Smooth muscle cell of the brain vasculature (primary cell): ENCODE measurements around the gene SPTBN1.
"Not testable (repeated sequence)": the region's sequence is repeated elsewhere in the genome, so short reads cannot be mapped to it uniquely, and the experiment has no call there.

Experiments
- DNase-seq: peaks from one replicate; pipeline ENCODE4 v3.0.0-alpha.2; 2012; ENCODE audit warnings: low read depth, low spot score

The SPTBN1 gene

DNA sequence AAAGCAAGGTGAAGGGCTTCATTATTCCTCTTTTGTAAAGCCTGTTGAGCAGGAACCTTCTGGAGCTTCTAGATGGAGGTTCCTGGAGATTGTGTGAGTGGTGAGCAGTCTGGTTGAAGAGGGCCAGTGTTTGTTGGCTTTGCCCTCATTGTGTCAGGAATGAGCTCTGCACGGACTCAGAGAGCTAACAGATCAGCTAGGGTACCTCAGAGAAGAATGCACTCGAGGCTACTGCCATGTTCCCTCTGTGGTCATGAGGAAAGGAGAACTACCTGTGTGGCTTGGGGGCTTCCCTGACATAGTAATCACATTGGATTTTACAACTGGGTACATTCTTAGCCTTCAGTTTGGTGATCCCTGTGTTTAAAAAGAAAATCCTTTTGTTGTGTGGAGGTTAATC is 46.6 kb downstream of the SPTBN1 start:
- no peak for DNase-seq

DNA sequence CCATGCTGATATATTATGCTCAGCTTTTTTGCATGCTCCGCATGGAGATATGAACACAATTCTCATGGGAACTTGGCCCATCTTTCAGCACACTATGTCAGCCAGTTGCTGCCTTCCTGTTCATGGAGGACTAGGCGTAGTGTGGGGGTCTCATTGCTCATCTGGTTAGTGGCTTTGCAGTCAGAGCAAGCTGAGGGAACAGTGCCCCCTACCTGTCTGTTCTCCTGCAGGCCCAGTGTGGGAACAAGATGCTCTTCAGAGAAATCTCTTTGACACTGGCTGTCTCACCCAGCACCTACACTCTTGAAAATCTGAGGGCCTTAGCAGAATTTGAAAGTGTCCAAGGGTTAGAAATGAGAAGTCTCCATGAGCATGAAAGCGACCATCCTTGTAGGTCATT is 47.1 kb downstream of the SPTBN1 start:
- no peak for DNase-seq

DNA sequence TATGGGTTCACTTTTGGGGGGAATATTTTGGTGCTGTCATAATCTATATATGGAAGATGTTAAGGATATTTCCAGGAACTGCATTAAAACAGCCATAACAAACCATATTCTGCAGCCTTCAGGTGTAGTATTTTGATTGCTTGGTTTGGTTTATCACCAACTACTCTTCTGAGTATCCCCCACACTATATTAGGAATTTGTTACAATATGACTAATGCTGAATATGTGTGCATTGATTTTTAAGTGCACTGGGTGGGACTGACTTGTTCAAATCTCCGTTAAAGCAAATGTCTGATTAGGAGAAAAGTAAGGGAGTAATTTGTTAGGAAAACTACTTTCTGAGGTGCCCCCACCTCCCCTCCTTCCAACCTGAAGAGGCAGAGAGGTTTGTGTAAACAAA is 47.7 kb downstream of the SPTBN1 start:
- no peak for DNase-seq

DNA sequence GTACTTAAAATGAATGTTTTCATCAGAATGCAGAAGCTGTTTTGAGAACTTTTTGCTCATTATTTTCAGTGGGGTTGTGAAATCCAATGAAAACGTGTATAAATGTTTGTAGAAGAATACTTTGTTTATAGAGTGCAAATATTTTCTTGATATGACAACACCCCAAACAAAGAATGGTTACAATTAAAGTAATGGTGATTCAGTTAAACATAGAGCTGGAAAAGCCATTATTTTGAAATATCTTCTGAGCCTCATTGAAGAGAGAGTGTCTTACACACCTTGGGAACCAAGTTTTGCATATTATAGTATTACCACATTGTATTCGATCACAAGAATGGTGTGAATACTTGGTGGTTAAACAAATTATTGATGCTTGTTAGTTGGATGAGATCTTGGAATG is 48.7 kb downstream of the SPTBN1 start:
- DNase-seq: no peak

DNA sequence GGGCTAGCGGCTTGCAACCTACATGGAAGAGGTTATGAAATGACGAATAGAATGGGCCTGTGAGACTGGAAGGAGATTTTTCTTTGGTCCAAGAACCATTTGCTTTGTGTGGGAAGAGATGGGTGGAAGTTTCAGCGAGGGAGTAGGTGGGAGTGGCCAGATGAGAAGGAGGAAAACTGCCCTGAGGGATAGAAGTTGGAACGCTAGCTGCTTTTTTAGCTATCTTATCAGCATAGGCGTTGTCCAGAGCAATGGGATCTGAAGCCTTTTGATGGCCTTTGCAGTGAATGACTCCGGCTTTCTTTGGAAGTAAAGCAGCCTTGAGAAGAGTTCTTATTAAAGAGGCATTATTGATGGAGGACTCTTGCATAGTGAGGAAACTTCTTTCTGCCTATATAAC is 52.4 kb downstream of the SPTBN1 start:
- no peak for DNase-seq

DNA sequence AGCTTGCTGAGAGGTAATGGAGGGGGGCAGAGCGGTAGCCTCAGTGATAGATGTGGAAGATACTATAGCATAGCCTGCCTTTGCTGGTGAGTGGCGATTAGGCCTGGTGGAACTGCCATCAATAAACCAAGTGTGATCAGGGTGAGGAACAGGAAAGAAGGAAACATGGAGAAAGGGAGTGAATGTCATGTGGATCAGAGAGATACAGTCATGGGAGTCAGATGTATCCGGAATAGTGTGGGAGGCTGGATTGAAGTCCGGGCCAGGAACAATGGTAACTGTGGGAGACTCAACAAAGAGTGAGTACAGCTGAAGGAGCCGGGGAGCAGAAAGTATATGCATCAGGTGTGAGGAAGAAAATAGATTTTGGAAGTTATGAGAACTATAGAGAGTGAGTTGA is 52.9 kb downstream of the SPTBN1 start:
- DNase-seq: not testable (repeated sequence)

DNA sequence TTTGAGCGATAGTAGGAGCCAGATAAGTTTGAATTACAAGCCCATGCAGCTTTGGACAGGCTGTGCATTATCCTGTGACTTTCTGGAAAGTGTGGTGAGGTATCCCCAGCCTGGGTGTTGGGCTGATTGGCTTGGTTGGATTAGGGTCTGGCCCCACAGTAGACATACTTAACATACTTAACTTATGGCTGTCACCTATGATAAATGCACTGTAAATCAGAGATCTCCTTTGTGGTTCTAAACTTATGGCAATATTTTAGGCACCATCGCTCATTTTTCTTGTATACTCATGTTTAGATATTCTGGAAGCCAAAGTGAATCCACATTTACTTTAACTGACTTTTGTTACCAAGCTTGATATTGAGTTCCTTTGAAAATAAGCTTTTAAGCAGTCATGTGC is 54.8 kb downstream of the SPTBN1 start:
- DNase-seq: no peak

DNA sequence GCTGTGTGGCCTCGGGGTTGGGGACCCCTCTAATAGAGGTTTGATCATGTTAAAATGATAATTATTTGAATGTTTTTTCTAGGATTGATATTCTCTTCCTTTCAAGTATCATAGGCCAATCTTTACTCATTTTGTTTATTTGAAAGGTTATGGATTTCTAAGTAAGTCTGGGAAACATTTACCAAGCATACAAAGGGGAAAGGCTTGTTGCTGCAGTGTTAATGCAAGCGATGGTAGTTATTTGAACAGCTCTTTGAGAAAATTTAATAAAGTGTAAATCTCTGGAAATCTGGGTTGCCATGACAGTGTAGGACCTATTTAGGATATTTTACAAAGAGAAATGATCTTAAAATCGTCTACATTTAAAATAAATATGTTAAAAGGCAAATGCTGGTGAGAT is 56.1 kb downstream of the SPTBN1 start:
- DNase-seq: no peak

DNA sequence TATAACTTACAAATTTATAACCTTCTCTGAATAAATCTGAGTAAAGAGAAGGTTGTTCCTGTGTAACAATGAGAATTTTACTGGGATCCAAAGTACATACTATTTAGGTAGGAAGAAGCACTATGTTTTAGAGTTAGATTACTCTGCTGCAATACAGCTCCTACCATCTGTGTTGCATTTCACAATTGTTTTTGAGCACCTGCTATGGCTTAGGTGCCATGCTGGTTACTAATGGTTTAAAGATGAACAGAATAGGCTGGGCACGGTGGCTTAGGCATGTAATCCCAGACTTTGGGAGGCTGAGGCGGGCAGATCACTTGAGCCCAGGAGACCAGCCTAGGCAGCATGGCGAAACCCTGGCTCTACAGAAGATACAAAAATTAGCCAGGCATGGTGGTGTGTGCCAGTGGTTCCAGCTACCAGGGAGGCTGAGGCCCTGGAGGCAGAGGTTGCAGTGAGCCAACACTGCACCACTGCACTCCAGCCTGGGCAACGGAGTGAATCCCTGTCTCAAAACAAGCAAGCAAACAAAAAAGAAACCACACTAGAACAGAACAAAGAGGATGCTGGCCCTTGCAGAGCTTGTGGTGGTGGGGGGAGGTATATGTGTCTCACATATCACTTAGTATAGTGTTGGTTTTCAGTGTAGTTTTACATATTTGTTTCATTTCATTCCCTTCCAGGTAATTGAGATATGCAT is 56.7 kb downstream of the SPTBN1 start:
- no peak for DNase-seq

DNA sequence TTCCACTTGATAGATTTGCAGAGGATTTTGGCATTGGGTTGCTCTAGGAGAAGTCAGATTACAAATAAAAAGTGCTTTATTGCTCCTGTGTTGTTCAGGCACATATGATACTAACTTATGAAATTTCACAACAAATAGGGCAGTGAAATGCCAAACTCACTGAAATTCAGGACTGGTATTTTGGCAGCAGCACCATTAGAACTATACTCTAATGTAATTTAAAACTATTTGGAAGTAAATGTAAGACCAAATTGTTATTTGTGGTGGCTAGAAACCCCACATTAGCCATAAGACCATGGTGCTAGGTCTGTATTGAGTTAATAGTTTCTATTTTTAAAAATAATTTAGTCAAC is 57.2 kb downstream of the SPTBN1 start:
- DNase-seq: no peak

DNA sequence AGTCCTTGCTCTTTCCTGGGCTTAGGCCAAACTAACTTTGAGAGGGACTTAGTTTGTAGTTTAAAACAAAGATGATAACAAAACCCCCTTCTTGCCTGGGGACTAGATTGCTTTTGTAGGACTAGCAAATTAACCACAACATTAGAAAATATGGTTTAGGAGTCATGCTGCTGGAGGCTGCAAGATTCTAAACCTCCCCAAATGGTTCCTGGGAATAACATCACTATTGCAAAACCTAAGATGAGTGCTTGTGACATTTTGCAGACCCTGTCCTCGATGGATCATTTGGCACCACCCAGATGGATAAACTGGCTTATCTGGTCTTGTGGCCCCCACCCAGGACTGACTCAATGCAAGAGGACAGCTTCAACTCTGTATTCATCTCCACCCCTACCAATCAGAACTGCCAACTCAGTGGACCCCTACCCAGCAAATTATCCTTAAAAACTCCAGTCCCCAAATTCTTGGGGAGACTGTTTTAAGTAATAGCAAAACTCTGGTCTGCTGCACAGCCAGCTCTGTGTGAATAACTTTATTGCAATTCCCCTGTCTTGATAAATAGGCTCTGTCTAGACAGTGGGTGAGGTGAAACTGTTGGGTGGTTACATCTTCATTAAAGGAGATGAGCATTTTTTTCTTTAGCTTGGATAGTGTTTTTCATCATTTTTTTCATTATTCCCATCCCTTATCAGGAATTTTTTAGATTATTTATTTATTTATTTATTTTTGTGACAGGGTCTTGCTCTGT is 58.9 kb downstream of the SPTBN1 start:
- DNase-seq: no peak

DNA sequence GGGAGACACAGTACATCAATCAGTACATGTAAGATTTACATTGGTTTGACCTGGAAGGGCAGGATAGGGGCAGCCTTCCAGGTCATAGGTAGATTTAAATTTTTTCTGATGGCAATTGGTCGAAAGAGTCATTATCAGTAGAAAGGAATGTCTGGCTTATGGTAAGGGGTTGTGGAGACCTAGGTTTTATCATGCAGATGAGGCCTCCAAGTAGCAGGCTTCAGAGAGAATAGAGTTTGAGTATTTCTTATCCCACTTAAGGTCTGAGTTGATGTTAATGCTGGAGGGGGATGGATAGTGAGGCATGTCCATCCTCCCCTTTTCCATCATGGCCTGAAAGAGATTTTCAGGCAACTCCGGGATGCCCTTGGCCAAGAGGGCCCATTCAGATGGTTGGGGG is 60.7 kb downstream of the SPTBN1 start:
- no peak for DNase-seq

DNA sequence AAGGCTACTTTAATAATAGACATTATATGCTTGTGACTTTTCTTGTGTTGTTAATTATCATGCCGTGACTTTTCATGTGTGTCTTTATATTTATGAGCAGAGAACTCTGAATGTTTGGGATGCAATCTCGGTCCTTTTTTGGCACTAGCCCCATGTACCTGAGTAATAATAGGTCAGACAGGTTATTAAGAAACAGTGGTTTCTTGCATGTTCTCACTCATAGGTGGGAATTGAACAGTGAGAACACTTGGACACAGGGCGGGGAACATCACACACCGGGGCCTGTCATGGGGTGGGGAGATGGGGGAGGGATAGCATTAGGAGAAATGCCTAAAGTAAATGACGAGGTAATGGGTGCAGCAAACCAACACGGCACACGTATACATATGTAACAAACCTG is 61.9 kb downstream of the SPTBN1 start:
- DNase-seq: not testable (repeated sequence)

DNA sequence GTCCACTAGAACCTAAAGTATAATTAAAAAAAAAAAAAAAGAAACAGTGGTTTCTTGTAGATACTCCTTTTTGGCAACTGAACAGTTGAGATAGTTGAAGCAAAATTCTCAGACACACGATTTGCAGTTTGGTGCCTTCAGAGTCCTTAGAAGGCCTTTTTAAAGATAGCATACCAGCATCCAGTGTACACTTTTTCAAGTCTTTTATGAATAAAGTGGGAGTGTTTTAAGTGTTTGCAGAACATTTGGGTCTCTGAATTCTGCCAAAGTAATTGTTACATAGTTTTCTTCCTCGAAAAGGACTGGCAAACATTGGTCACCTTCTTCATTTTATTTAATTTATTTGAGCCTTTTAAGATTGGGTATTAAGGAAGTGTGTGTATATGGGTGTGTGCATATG is 62.3 kb downstream of the SPTBN1 start:
- DNase-seq: no peak

DNA sequence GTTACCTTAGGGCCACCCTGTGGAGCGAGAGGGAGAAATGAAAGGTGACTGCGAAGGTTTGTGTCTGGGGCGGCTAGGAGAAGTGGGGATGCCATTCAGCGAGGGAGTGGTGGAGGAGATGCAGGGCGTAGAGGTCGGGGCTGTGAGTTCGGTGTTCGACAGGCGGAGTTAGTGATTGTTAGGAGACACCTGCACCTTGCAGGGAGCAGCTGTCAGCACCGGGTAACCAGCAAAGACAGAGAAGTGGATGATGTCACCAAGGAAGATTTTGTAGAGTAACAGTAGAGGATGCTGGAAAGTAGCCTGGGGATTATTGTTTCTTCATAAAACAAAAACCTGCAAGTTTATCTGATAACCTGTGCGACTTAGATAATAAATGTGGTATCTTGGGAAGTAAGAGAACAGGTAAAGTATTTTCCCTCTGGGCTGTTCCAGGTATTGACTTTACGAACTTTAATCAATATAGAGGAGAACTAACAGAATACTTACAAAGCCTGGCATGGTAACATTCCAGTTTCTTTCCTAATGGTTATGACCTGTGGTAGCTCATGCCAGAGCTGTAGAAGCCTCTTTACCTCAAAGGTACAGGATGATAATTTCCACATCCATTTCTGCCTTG is 63.8 kb downstream of the SPTBN1 start:
- no peak for DNase-seq

DNA sequence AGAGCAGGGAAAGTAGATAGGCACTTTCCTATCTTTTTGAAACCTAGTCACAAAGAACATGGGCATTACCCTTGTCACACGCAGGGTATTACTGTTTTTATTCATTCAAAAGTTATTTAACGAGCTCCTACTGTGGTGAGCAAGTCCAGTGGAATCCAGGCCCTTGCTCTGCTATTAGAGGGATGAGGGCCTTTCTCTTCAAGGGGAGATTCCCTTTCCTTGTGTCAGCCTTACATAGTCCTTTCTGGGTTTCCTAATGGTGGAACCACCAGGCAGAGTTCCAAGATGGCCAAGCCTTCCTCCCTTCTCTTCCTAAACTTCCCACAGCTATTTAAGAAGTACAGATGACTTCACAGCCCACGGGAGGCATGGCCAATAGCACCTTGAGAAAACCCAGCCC is 64.6 kb downstream of the SPTBN1 start:
- no peak for DNase-seq

DNA sequence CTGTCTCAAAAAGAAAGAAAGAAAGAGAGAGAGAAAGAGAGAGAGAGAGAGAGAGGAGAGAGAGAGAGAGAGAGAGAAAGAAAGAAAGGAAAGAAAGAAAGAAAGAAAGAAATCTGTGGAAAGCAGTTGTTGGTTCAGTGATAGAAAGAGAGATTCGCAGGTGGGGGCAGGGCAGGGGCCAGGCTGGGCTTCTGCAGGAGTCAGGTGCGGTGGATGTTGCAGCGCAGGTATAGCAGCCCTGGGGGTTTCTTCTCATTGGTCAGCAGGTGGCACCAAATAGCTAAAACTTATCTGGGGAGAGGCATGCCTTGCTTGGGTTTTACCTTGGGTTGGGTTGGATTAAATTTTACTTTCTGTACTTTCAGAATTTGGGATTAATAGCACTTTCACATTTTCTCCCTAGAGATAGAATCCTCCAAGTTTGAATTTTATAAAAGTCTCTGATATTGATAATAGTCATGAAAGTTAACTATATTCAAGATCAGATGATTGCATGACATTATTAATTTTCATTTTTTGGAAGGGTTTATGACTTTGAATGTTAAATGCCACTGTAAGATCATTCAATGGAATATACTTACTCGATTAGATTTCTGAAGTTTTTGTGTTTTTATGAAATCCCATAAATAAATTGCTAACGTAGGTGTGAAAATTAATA is 66.6 kb downstream of the SPTBN1 start:
- no peak for DNase-seq

DNA sequence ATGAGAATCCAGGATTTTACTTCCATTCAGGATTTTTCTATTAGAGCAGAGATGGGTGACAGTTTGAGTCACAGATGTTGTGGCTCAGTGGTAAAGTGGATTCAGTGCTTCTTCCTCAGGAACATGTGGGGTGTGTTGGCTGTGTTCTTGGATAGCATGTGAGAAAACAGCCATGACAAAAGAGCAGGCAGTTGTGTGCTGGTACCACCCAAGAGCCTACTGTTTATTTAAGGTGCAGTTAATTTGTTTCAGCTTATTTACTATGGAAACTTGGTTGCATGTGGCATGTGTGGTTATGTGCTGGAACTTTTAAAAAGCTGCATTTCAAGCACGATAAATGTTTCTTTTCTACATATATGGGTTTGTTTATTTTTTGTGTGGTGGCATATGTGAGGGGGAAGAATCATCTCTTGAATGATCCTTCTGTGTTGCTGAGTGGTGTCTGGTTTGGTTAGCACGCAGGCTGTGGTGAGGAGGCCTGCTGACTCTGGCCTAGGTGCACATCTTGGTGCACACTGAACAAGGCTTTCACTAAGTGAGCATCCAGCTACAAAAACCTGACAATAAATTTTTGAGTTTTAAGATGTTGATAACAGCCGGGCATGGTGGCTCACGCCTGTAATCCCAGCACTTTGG is 67.3 kb downstream of the SPTBN1 start:
- no peak for DNase-seq

DNA sequence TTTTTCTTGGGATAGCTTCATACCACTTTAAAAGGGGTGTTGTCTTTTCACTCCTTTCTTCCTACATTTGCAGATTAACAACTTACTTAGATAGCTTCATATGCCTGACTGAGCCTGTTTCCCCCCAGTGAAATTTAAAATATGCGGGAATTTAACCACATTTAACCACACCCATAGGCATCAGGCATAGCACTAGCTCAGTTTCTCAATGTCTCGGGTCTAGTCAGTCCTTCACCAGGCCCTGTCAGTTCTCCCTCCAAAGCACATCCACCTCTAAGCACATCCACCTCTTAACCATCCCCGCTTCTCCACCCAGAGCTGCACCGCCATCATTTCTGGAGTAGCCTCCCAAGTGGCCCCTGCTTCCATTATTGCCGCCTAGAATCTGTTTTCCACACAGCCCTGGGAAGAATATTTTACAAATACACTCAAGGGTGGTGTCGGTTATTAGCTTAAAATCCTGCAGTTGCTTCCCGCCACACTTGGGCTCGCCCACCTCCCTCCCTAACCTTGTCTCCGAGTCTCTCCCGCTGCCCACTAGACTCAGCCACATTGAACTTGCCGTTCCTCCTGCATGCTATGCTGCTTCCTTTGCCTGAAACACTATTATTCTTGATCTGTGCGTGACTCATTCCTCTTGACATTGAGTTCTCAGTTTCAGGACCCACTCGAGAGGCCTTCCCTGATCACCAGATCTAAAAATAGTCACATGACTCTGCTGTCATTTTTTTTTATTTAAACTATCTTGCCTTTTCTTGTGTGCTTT is 68.3 kb downstream of the SPTBN1 start:
- DNase-seq: peak; percentile 45

DNA sequence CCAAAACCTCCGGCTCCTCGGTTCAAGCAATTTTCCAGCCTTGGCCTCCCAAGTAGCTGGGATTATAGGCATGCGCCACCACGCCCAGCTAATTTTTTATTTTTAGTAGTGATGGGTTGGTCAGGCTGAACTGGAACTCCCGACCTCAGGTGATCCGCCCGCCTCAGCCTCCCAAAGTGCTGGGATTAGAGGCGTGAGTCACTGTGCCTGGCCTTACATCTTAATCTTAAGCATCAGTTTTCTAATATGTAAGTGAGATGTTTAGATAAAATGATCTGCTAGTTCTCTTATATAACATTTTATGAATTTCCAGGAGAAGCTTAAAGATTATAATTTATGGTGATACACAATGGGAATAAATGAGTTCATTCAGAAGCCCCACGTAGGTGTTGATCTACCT is 69.2 kb downstream of the SPTBN1 start:
- no peak for DNase-seq

DNA sequence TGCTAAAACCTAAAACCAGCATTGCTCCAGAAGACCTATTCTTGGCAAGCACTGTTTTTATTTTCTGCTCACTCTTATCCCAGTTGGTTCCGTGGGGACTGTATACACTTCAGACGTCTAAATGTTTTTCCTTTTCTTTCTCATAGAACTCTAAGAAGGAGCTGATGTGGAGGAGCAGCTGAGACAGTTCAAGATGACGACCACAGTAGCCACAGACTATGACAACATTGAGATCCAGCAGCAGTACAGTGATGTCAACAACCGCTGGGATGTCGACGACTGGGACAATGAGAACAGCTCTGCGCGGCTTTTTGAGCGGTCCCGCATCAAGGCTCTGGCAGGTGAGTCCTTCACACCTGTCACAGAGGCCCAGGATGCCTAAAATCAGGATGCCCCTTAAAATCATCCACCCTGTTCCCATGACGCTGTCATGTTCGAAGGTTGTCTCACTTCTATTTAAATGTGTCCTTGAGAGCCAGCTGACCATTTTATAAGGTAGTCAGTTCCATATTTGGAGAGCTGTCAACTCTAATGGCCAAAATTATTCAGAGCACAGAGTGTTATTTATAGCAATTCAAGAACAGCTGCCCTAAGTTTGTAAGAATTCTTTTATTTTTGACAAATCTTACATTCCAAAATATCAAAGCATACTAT is 70.2 kb downstream of the SPTBN1 start:
- no peak for DNase-seq
